Activated CD8-positive, alpha-beta T cell treated with anti-CD3 and anti-CD28 coated beads, Interleukin-2, amount 10 ng/mL, durations not matched to agents 7 days and 5 days (primary cell): ENCODE measurements around the gene LSM14A. TPM values are rescaled to one million over a fixed set of nuclear protein-coding genes. Genes with fewer than 3 reads are reported as not detected.
"Not testable (repeated sequence)": the region's sequence is repeated elsewhere in the genome, so short reads cannot be mapped to it uniquely, and the experiment has no call there.

ENCODE experiments used
- ATAC-seq: fragments of 150-1000 bp; cut with Tn5 transposase; one replicate; pipeline ENCODE4 v1.10.0; 2021; ENCODE audit warnings: moderate library complexity
- CTCF ChIA-PET: fragments of 350-600 bp; sonication (Branson Sonifier 250); formaldehyde crosslinking; loops from one replicate; lab custom pipeline; 2021; ENCODE audit warnings: antibody characterized with exemption; lab: Charles Lee
- POLR2A ChIA-PET: fragments of 350-600 bp; sonication (Branson Sonifier 250); formaldehyde crosslinking; loops from one replicate; lab custom pipeline; 2021; ENCODE audit warnings: antibody characterized with exemption; lab: Charles Lee
- DNase-seq: peaks from one replicate; pipeline ENCODE4 v3.0.0-alpha.2; 2020
- H3K27ac Mint-ChIP-seq: one replicate; pipeline ENCODE4 v1.8.0; 2021; ENCODE audit warnings: mild to moderate bottlenecking, mixed read lengths
- H3K27me3 Mint-ChIP-seq: one replicate; pipeline ENCODE4 v1.8.0; 2021; ENCODE audit warnings: low read depth, mixed read lengths
- H3K36me3 Mint-ChIP-seq: one replicate; pipeline ENCODE4 v1.8.0; 2021; ENCODE audit warnings: low read depth, mixed read lengths
- H3K4me1 Mint-ChIP-seq: one replicate; pipeline ENCODE4 v1.8.0; 2021; ENCODE audit warnings: low read depth, mixed read lengths
- H3K4me3 Mint-ChIP-seq: one replicate; pipeline ENCODE4 v1.8.0; 2021; ENCODE audit warnings: mild to moderate bottlenecking, mixed read lengths
- H3K9me3 Mint-ChIP-seq: one replicate; pipeline ENCODE4 v1.8.0; 2022; ENCODE audit warnings: mixed read lengths; ENCODE audit not compliant: insufficient read depth
- total RNA-seq, 2 experiments: library from RNA; stranded (reverse); gene quantifications; one replicate each; pipeline ENCODE4 v1.2.3, GENCODE V29; 2021

Gene LSM14A
- total RNA-seq, 2 experiments from 2014 or later, result 133 to 139 TPM

DNA sequence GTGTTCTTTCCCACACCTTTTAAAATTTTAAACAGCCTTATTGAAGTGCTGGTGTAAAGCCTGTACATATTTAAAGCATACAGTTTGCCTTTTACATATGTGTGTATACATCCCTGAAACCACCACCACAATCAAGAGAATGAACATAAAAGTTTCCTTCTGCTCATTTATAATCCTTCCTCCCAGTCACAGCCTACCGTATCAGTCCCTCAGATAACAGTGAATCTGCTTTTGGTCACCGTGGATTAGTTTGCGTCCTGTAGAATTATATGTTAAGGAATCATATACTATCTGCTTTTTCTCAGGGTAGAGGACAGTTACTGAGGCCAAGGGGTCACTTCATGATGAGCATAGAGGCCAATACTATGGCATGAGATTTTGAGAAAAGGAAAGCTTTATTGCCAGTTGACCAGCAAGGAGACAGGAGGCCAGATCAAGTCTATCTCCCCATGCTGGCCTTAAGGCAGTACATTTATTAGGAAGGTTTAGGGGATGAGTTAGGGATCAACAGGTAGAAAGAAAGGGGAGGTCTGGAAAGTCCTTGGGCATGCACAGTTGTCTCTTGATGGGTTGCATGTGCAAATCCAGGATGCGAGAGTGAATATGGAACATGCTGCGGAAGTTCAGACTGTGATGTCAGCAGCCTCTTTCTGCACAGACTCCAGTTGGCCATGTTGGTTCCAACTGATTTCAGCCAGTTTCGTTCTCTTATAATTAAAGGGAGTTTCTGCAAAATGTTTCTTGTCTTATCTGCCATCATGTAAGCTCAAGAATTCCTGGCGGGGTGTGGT is 36.3 kb upstream of the LSM14A start:
- H3K36me3 Mint-ChIP-seq, result no peaks in the 10 kb centered on the region
- ATAC-seq, result no peak
- peaks cover 9% of the 10 kb centered on the region for H3K4me1 Mint-ChIP-seq
- H3K27me3 Mint-ChIP-seq, result no peaks in the 10 kb centered on the region
- H3K4me3 Mint-ChIP-seq, result peak overlapping the region; percentile 87
- ChIA-PET POLR2A (interaction anchor here (2.3 kb wide), 1 partner anchor 35 kb away, joined by 11 read pairs; the partner anchor contains the start of gene LSM14A), CTCF (interaction anchor here (1.0 to 1.6 kb wide), 3 partner anchors 9 to 94 kb away, joined by 3 to 7 read pairs (median 5); no protein-coding TSS in a partner anchor)
- DNase-seq, result no peak
- no peak overlapping the region for H3K27ac Mint-ChIP-seq
- no peaks in the 10 kb centered on the region for H3K9me3 Mint-ChIP-seq

GRCh38 chr19:34141025-34141424 is 31.3 kb upstream of the LSM14A start:
- CTCF ChIA-PET, result interaction anchor here (0.9 kb wide), 1 partner anchor 78 kb away, joined by 3 read pairs; no protein-coding TSS in a partner anchor
- H3K9me3 Mint-ChIP-seq, result no peaks in the 10 kb centered on the region
- ATAC-seq (no peak), DNase-seq (no peak)
- H3K27me3 Mint-ChIP-seq, result no peaks in the 10 kb centered on the region
- POLR2A ChIA-PET, result no interaction called here
- no peak overlapping the region for H3K27ac Mint-ChIP-seq
- no peak overlapping the region for H3K4me3 Mint-ChIP-seq
- no peaks in the 10 kb centered on the region for H3K4me1 Mint-ChIP-seq
- H3K36me3 Mint-ChIP-seq, result no peaks in the 10 kb centered on the region

DNA sequence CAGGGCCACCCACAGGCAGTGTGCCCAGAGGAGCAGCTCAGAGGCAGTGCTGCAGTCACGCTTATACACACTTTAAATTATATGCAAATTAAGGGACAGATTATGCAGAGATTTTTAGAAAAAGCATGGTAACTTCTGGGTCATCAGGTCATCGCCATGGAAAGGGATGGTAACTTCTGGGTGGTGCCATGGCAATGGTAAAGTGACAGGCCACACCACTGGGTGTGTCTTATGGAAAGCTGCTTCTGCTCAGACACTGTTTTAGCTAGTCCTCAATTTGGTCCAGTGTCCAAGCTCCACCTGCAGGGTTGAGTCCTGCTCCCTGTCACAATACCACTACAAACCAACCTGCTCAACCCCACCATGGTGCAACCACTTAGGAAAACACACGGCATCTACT is 29.9 kb upstream of the LSM14A start:
- Mint-ChIP-seq H3K4me3 (no peak overlapping the region), H3K27me3 (no peaks in the 10 kb centered on the region), H3K36me3 (no peaks in the 10 kb centered on the region), H3K27ac (no peak overlapping the region), H3K9me3 (no peaks in the 10 kb centered on the region), H3K4me1 (no peaks in the 10 kb centered on the region)
- ATAC-seq (no peak), DNase-seq (no peak)
- POLR2A ChIA-PET, result interaction anchor here (0.6 to 0.8 kb wide), 2 partner anchors 8 to 199 kb away, joined by 3 read pairs; no protein-coding TSS in a partner anchor
- CTCF ChIA-PET, result interaction anchor here (0.8 to 5.8 kb wide), 4 partner anchors 22 to 364 kb away, joined by 3 to 47 read pairs (median 22); no protein-coding TSS in a partner anchor

- no peak overlapping the region for H3K27ac Mint-ChIP-seq
- no peaks in the 10 kb centered on the region for H3K4me1 Mint-ChIP-seq
- POLR2A ChIA-PET, result interaction anchor here (0.6 kb wide), 1 partner anchor 367 kb away, joined by 5 read pairs; no protein-coding TSS in a partner anchor
- CTCF ChIA-PET, result interaction anchor here (0.6 to 5.8 kb wide), 12 partner anchors 9 to 715 kb away, joined by 3 to 47 read pairs (median 6); no protein-coding TSS in a partner anchor
- DNase-seq, result peak; percentile 72
- no peaks in the 10 kb centered on the region for H3K27me3 Mint-ChIP-seq
- no peaks in the 10 kb centered on the region for H3K9me3 Mint-ChIP-seq
- H3K36me3 Mint-ChIP-seq, result no peaks in the 10 kb centered on the region
- no peak overlapping the region for H3K4me3 Mint-ChIP-seq
- peak; percentile 68 for ATAC-seq
Observed at GRCh38 chr19:34145741-34146202, 26.5 kb upstream of the LSM14A start.

DNA sequence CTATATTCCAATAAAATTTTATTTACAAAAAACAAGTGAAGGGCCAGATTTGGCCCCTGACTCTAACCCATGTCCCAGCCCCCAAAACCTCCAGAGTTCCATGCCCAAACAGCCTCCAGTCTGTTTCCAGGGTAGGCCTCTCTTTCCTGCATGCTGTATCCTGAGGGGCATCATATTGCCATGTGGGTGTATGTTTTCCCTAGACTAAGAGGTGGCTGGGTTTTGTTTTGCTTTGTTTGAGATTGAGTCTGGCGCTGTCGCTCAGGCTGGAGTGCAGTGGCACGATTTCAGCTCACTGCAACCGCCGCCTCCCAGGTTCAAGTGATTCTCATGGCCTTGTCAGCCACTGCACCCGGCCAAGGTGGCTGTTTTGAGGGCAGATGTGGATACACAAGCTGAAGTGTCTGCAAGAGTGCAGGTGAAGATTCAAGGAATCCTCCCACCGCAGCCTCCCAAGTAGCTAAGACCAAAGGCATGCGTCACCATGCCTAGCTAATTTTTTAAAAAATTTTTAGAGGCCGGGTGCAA is 23.6 kb upstream of the LSM14A start:
- Mint-ChIP-seq H3K27me3 (peaks cover 2% of the 10 kb centered on the region), H3K9me3 (no peaks in the 10 kb centered on the region), H3K4me1 (no peaks in the 10 kb centered on the region), H3K4me3 (no peak overlapping the region), H3K36me3 (no peaks in the 10 kb centered on the region), H3K27ac (no peak overlapping the region)
- DNase-seq, result no peak
- ChIA-PET CTCF (no interaction called here), POLR2A (interaction anchor here (0.6 kb wide), 1 partner anchor 12 kb away, joined by 3 read pairs; no protein-coding TSS in a partner anchor)
- ATAC-seq, result no peak

- no peak overlapping the region for H3K4me3 Mint-ChIP-seq
- peaks cover 2% of the 10 kb centered on the region for H3K27me3 Mint-ChIP-seq
- no peak overlapping the region for H3K27ac Mint-ChIP-seq
- no peaks in the 10 kb centered on the region for H3K4me1 Mint-ChIP-seq
- POLR2A ChIA-PET, result no interaction called here
- ATAC-seq (no peak), DNase-seq (no peak)
- CTCF ChIA-PET, result interaction anchor here (1.0 kb wide), 1 partner anchor 53 kb away, joined by 3 read pairs; no protein-coding TSS in a partner anchor
- no peaks in the 10 kb centered on the region for H3K9me3 Mint-ChIP-seq
- H3K36me3 Mint-ChIP-seq, result no peaks in the 10 kb centered on the region
Observed at GRCh38 chr19:34149873-34150272, 22.4 kb upstream of the LSM14A start.

GRCh38 chr19:34150558-34150957 is 21.7 kb upstream of the LSM14A start:
- H3K27ac Mint-ChIP-seq, result no peak overlapping the region
- peaks cover 2% of the 10 kb centered on the region for H3K27me3 Mint-ChIP-seq
- ChIA-PET POLR2A (no interaction called here), CTCF (interaction anchor here (1.0 kb wide), 1 partner anchor 54 kb away, joined by 3 read pairs; no protein-coding TSS in a partner anchor)
- no peaks in the 10 kb centered on the region for H3K9me3 Mint-ChIP-seq
- ATAC-seq (no peak), DNase-seq (no peak)
- H3K36me3 Mint-ChIP-seq, result no peaks in the 10 kb centered on the region
- H3K4me3 Mint-ChIP-seq, result no peak overlapping the region
- H3K4me1 Mint-ChIP-seq, result no peaks in the 10 kb centered on the region

DNA sequence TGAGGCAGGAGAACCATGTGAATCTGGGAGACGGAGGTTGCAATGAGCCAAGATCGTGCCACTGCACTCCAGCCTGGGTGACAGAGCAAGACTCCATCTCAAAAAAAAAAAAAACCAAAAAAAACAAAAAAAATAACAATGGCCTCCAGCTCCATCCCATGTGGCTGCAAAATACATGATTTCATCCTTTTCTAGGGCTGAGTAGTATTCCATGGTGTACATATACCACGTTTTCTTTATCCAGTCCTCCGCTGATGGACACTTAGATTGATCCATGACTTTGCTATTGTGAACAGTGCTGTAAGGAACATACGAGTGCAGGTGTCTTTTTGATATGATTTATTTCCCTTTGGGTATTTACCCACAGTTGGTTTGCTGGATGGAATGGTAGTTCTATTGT is 20.9 kb upstream of the LSM14A start:
- no peaks in the 10 kb centered on the region for H3K9me3 Mint-ChIP-seq
- no peak overlapping the region for H3K4me3 Mint-ChIP-seq
- H3K36me3 Mint-ChIP-seq, result no peaks in the 10 kb centered on the region
- no peak for DNase-seq
- H3K27ac Mint-ChIP-seq, result no peak overlapping the region
- CTCF ChIA-PET, result no interaction called here
- peaks cover 2% of the 10 kb centered on the region for H3K27me3 Mint-ChIP-seq
- POLR2A ChIA-PET, result no interaction called here
- no peaks in the 10 kb centered on the region for H3K4me1 Mint-ChIP-seq
- no peak for ATAC-seq

- ATAC-seq (no peak), DNase-seq (no peak)
- peaks cover 2% of the 10 kb centered on the region for H3K27me3 Mint-ChIP-seq
- H3K4me1 Mint-ChIP-seq, result no peaks in the 10 kb centered on the region
- ChIA-PET POLR2A (no interaction called here), CTCF (no interaction called here)
- H3K36me3 Mint-ChIP-seq, result no peaks in the 10 kb centered on the region
- H3K9me3 Mint-ChIP-seq, result no peaks in the 10 kb centered on the region
- H3K27ac Mint-ChIP-seq, result no peak overlapping the region
- H3K4me3 Mint-ChIP-seq, result no peak overlapping the region
Observed at GRCh38 chr19:34154401-34154800, 17.9 kb upstream of the LSM14A start.

DNA sequence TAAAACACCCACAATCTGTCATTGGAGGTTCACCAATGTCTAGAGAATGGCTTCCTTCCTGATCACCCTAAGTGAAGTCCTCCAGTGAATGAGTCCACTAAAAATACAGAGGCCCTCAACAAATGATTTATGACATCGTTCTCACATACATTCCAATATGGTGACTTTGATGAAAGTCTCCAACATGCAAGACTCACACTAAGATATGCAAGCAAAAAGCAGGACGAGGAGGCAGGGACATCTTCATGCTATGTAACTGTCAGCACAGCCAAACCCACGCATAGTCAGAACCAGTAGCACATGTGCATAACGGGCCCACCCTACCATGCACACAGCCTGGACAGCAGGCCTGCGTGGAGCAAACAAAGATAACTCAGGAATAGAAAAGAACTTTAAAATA is 16.6 kb upstream of the LSM14A start:
- H3K27ac Mint-ChIP-seq, result no peak overlapping the region
- H3K4me3 Mint-ChIP-seq, result no peak overlapping the region
- H3K27me3 Mint-ChIP-seq, result peaks cover 2% of the 10 kb centered on the region
- no peaks in the 10 kb centered on the region for H3K9me3 Mint-ChIP-seq
- ChIA-PET POLR2A (no interaction called here), CTCF (no interaction called here)
- H3K4me1 Mint-ChIP-seq, result no peaks in the 10 kb centered on the region
- H3K36me3 Mint-ChIP-seq, result no peaks in the 10 kb centered on the region
- DNase-seq (no peak), ATAC-seq (no peak)

GRCh38 chr19:34158966-34159365 is 13.3 kb upstream of the LSM14A start:
- H3K36me3 Mint-ChIP-seq, H3K9me3 Mint-ChIP-seq, H3K4me3 Mint-ChIP-seq, ATAC-seq, H3K27ac Mint-ChIP-seq, H3K4me1 Mint-ChIP-seq, CTCF ChIA-PET, DNase-seq, H3K27me3 Mint-ChIP-seq, POLR2A ChIA-PET: not testable (repeated sequence)

GRCh38 chr19:34159541-34159940 is 12.8 kb upstream of the LSM14A start:
- POLR2A ChIA-PET, ATAC-seq, H3K4me1 Mint-ChIP-seq, H3K27me3 Mint-ChIP-seq, DNase-seq, H3K9me3 Mint-ChIP-seq, H3K27ac Mint-ChIP-seq, H3K36me3 Mint-ChIP-seq, H3K4me3 Mint-ChIP-seq: not testable (repeated sequence)
- CTCF ChIA-PET, result interaction anchor here (0.7 kb wide), 1 partner anchor 14 kb away, joined by 3 read pairs; no protein-coding TSS in a partner anchor
